Liver (tissue), 9 donors: ENCODE data around the gene KRTAP10-5. TPM values are rescaled to one million over a fixed set of nuclear protein-coding genes. Genes with fewer than 3 reads are reported as not detected.

Experiments used
- DNase-seq: peaks from one replicate; pipeline ENCODE4 v3.0.0-alpha.2; 2017; ENCODE audit warnings: low spot score
- H3K27ac ChIP-seq, 2 donors: one replicate each; pipeline ENCODE4 v1.7.0; 2013; ENCODE audit warnings: inconsistent platforms in 2 of 2, low read length in 2 of 2, control low read depth in 1 of 2, low read depth in 1 of 2, mild to moderate bottlenecking in 1 of 2
- H3K27me3 ChIP-seq, 4 donors: one replicate each; pipeline versions ENCODE4 v1.6.1 to v1.7.0; 2013; ENCODE audit warnings: low read length in 3 of 4, inconsistent platforms in 1 of 4, mild to moderate bottlenecking in 1 of 4, moderate library complexity in 1 of 4; ENCODE audit not compliant: control insufficient read depth in 4 of 4, insufficient read depth in 4 of 4
- H3K36me3 ChIP-seq, 4 donors: one replicate each; pipeline versions ENCODE4 v1.6.1 to v1.7.0; 2013; ENCODE audit warnings: low read length in 3 of 4, mild to moderate bottlenecking in 3 of 4, low read depth in 1 of 4, moderate library complexity in 1 of 4; ENCODE audit not compliant: control insufficient read depth in 4 of 4, insufficient read depth in 3 of 4
- H3K4me1 ChIP-seq, 4 donors: one replicate each; pipeline versions ENCODE4 v1.6.1 to v1.7.0; 2013; ENCODE audit warnings: low read length in 3 of 4, mild to moderate bottlenecking in 3 of 4, moderate library complexity in 1 of 4; ENCODE audit not compliant: control insufficient read depth in 4 of 4, insufficient read depth in 4 of 4
- H3K4me3 ChIP-seq, 3 donors: one replicate each; pipeline versions ENCODE4 v1.6.1 to v1.7.0; 2013; ENCODE audit warnings: low read length in 3 of 3, control low read depth in 1 of 3, low read depth in 1 of 3, mild to moderate bottlenecking in 1 of 3
- H3K9ac ChIP-seq, 2 donors: one replicate each; pipeline ENCODE4 v1.7.0; 2013; ENCODE audit warnings: low read length in 2 of 2, mild to moderate bottlenecking in 2 of 2, moderate library complexity in 2 of 2, control low read depth in 1 of 2, low read depth in 1 of 2
- H3K9me3 ChIP-seq, 4 donors: one replicate each; pipeline versions ENCODE4 v1.6.1 to v1.7.0; 2013; ENCODE audit warnings: low read length in 3 of 4; ENCODE audit not compliant: control insufficient read depth in 4 of 4
- EGR1 ChIP-seq, 2 donors: IDR thresholded peaks; 2 replicates each; pipeline ENCODE4 v1.6.1; 2016 to 2018; ENCODE audit warnings: antibody characterized with exemption in 2 of 2, low read depth in 2 of 2
- FOXA2 ChIP-seq: IDR thresholded peaks from 2 replicates; pipeline ENCODE4 v1.6.1; 2016; ENCODE audit warnings: antibody characterized with exemption
- GABPA ChIP-seq, 2 donors: IDR thresholded peaks in 1 of 2; conservative IDR thresholded peaks in 1 of 2; 2 replicates each; pipeline ENCODE4 v1.6.1; 2016; ENCODE audit warnings: antibody characterized with exemption in 2 of 2, mild to moderate bottlenecking in 1 of 2, moderate library complexity in 1 of 2
- HNF4A ChIP-seq, 2 donors: conservative IDR thresholded peaks; 2 replicates each; pipeline ENCODE4 v1.6.1; 2016; ENCODE audit warnings: antibody characterized with exemption in 2 of 2, mild to moderate bottlenecking in 2 of 2
- HNF4G ChIP-seq: IDR thresholded peaks from 2 replicates; pipeline ENCODE4 v1.6.1; 2016; ENCODE audit warnings: antibody characterized with exemption
- JUND ChIP-seq, 2 donors: IDR thresholded peaks; 2 replicates each; pipeline ENCODE4 v1.6.1; 2016; ENCODE audit warnings: antibody characterized with exemption in 2 of 2
- NR2F2 ChIP-seq: IDR thresholded peaks from 2 replicates; pipeline ENCODE4 v1.6.1; 2016; ENCODE audit warnings: antibody characterized with exemption
- RXRA ChIP-seq, 2 donors: IDR thresholded peaks; 2 replicates each; pipeline ENCODE4 v1.6.1; 2017 to 2018; ENCODE audit warnings: antibody characterized with exemption in 2 of 2, mild to moderate bottlenecking in 1 of 2
- SP1 ChIP-seq: IDR thresholded peaks from 2 replicates; pipeline ENCODE4 v1.6.1; 2018; ENCODE audit warnings: antibody characterized with exemption, mild to moderate bottlenecking
- TAF1 ChIP-seq: conservative IDR thresholded peaks from 2 replicates; pipeline ENCODE4 v1.6.1; 2016; ENCODE audit warnings: antibody characterized with exemption, mild to moderate bottlenecking
- YY1 ChIP-seq: IDR thresholded peaks from 2 replicates; pipeline ENCODE4 v1.6.1; 2016; ENCODE audit warnings: antibody characterized with exemption, mild to moderate bottlenecking
- WGBS: extraction: QIAGEN DNeasy Blood & Tissue Kit; methylation state at CpG from one replicate; pipeline ENCODE4 v1.1.7; 2013; 5-methylcytosine and 5-hydroxymethylcytosine counted together
- polyA plus RNA-seq, 2 donors: library from polyadenylated mRNA; stranded (reverse) in 1 of 2; unstranded in 1 of 2; fragments of 200-250 nt in 1 of 2; fragments of >200 nt in 1 of 2; fragmentation: Nextera tagmentation in 1 of 2; extraction: Ambion mirVana in 1 of 2; gene quantifications; one replicate each; pipeline versions ENCODE4 v1.2.1 to v1.2.3, GENCODE V29; 2013 to 2015
- total RNA-seq, 2 donors: library from RNA; depleted of rRNA; stranded (reverse); fragments of >200 nt; gene quantifications; one replicate each; pipeline ENCODE4 v1.2.3, GENCODE V29; 2014
- TF ChIP-seq, protein P1 (sequence below): IDR thresholded peaks from 2 replicates; pipeline ENCODE4 v1.6.1; 2016; ENCODE audit warnings: antibody characterized with exemption
- TF ChIP-seq, protein P2 (sequence below): fragments of 150-350 bp; IDR thresholded peaks from 2 replicates; pipeline ENCODE4 v1.5.1; 2017; ENCODE audit warnings: improper control_type of control experiment, low read depth, low read length; ENCODE audit not compliant: missing input control
- TF ChIP-seq, protein P3 (sequence below): IDR thresholded peaks from 2 replicates; pipeline ENCODE4 v1.6.1; 2016; ENCODE audit warnings: antibody characterized with exemption
- TF ChIP-seq, protein P4 (sequence below): IDR thresholded peaks from 2 replicates; pipeline ENCODE4 v1.6.1; 2016; ENCODE audit warnings: antibody characterized with exemption
- donor health status: healthy.
- donor health status: healthy.
- donor health status: healthy.
- donor health status: healthy.
- donor health status: healthy.

KRTAP10-5 gene
- total and polyA plus RNA-seq, 4 donors = not detected

DNA sequence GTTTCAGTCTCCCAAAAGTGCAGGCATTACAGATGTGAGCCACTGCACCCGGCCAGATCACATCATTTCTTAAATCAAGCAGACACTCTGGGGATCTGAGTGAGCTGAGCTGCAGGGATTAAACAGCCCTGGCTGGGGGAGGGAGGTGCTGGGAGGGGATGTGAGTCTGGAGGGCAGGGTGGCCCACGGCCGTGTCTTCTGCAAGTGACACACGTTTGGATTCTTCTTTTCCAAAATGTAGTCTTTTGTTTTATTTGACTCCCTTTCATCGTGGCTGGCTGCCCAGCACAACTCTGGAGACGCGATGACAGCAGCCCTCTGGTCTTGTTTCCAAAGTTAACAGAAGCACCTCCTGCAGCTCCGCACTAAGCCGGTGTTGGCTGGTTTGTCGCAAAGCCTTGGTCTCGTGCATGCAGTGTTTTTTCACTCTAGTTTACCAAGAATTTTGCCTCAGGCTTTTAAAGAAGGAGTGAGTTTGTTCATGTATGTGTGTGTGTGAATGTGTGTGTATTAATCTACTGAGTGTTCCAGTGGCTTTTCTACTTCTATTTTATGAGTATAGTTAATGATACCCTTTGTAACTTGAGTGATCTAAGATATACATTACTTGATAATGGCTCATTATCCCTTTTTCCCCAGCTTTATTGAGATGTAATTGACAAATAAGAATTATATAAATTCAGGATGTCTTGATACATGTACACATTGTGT, 2.8 kb upstream of the KRTAP10-5 start:
- H3K36me3 ChIP-seq = no peaks in the 10 kb centered on the region
- DNase-seq = no peak
- peaks cover 0 to 9% (median under 1%) of the 10 kb centered on the region in 4 donors for H3K9me3 ChIP-seq
- no peak overlapping the region for H3K27ac ChIP-seq
- H3K9ac ChIP-seq = no peak overlapping the region
- H3K4me3 ChIP-seq = no peak overlapping the region
- 25% methylated on average over 11 of the region's 11 CpGs for WGBS
- TF ChIP-seq TAF1 (no peak), RXRA (IDR thresholded peaks at IDR 0.05) (no peak)
- TF ChIP-seq, protein P1, sequence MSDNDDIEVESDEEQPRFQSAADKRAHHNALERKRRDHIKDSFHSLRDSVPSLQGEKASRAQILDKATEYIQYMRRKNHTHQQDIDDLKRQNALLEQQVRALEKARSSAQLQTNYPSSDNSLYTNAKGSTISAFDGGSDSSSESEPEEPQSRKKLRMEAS = no peak
- peaks cover 0 to 6% (median 0%) of the 10 kb centered on the region in 4 donors for H3K4me1 ChIP-seq
- H3K27me3 ChIP-seq = no peaks in the 10 kb centered on the region

DNA sequence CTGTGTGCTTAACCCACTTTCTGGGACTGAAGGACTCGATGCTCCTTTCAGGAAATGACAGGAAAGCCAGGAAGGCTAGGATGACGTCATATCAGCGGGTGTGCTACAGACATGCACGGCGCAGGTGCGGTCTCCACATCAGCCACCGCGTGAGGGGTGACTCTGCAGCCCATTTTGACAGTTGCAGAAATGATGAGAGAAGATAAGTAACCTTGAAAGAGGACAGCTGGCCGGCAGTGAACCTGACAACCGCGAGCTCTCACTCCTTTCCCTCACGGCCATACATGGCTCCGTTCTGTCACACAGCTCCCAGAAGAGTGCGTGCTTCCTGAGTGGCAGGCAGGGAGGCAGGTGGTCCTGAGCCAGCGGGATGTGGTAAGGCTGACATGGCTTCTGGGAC, 1.7 kb upstream of the KRTAP10-5 start:
- no peak overlapping the region for H3K9ac ChIP-seq
- H3K4me3 ChIP-seq = no peak overlapping the region
- peak; percentile 21 for DNase-seq
- H3K4me1 ChIP-seq = peaks cover 0 to 6% (median 0%) of the 10 kb centered on the region in 4 donors
- H3K27me3 ChIP-seq = no peaks in the 10 kb centered on the region
- H3K27ac ChIP-seq = no peak overlapping the region
- peaks cover 0 to 9% (median 2%) of the 10 kb centered on the region in 4 donors for H3K9me3 ChIP-seq
- TF ChIP-seq TAF1 (no peak), EGR1 (IDR thresholded peaks at IDR 0.05; ENCODE audit: low read depth in 2 of 2) (no peak), SP1 (no peak), JUND (IDR thresholded peaks at IDR 0.05) (no peak), RXRA (IDR thresholded peaks at IDR 0.05) (no peak), NR2F2 (no peak), YY1 (no peak), GABPA (IDR thresholded peaks at IDR 0.05 in 1 of 2, conservative IDR thresholded peaks at IDR 0.05 in 1 of 2) (no peak), FOXA2 (no peak), HNF4G (no peak), HNF4A (conservative IDR thresholded peaks at IDR 0.05) (no peak)
- TF ChIP-seq, protein P2, sequence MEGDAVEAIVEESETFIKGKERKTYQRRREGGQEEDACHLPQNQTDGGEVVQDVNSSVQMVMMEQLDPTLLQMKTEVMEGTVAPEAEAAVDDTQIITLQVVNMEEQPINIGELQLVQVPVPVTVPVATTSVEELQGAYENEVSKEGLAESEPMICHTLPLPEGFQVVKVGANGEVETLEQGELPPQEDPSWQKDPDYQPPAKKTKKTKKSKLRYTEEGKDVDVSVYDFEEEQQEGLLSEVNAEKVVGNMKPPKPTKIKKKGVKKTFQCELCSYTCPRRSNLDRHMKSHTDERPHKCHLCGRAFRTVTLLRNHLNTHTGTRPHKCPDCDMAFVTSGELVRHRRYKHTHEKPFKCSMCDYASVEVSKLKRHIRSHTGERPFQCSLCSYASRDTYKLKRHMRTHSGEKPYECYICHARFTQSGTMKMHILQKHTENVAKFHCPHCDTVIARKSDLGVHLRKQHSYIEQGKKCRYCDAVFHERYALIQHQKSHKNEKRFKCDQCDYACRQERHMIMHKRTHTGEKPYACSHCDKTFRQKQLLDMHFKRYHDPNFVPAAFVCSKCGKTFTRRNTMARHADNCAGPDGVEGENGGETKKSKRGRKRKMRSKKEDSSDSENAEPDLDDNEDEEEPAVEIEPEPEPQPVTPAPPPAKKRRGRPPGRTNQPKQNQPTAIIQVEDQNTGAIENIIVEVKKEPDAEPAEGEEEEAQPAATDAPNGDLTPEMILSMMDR = no peak
- TF ChIP-seq, protein P3, sequence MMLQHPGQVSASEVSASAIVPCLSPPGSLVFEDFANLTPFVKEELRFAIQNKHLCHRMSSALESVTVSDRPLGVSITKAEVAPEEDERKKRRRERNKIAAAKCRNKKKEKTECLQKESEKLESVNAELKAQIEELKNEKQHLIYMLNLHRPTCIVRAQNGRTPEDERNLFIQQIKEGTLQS = no peak
- TF ChIP-seq, protein P4, sequence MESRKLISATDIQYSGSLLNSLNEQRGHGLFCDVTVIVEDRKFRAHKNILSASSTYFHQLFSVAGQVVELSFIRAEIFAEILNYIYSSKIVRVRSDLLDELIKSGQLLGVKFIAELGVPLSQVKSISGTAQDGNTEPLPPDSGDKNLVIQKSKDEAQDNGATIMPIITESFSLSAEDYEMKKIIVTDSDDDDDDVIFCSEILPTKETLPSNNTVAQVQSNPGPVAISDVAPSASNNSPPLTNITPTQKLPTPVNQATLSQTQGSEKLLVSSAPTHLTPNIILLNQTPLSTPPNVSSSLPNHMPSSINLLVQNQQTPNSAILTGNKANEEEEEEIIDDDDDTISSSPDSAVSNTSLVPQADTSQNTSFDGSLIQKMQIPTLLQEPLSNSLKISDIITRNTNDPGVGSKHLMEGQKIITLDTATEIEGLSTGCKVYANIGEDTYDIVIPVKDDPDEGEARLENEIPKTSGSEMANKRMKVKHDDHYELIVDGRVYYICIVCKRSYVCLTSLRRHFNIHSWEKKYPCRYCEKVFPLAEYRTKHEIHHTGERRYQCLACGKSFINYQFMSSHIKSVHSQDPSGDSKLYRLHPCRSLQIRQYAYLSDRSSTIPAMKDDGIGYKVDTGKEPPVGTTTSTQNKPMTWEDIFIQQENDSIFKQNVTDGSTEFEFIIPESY = no peak
- 80% methylated on average over 15 of the region's 15 CpGs for WGBS
- H3K36me3 ChIP-seq = no peaks in the 10 kb centered on the region
